ENCODE data around the gene TADA1.

DNA sequence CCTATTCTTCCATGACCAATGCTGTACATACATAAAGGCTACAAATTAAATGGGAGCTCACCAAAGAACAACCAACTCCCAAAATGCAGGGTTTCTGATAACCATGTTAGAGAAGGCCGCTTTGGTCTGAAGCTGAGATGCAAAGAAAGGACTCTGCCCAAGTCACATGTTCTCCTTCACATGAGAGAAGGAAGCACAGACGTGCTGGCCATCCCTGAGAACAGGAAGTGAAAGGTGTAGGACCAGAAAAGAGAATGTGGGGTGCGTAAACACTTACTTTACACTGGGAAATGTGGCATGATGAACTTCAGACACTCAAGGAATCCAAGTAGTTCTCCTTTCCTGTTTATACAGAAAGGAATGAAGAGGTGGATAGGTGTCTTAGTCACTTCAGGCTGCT lies 31.7 kb upstream of the TADA1 start:
- TF ChIP-seq, protein P1, sequence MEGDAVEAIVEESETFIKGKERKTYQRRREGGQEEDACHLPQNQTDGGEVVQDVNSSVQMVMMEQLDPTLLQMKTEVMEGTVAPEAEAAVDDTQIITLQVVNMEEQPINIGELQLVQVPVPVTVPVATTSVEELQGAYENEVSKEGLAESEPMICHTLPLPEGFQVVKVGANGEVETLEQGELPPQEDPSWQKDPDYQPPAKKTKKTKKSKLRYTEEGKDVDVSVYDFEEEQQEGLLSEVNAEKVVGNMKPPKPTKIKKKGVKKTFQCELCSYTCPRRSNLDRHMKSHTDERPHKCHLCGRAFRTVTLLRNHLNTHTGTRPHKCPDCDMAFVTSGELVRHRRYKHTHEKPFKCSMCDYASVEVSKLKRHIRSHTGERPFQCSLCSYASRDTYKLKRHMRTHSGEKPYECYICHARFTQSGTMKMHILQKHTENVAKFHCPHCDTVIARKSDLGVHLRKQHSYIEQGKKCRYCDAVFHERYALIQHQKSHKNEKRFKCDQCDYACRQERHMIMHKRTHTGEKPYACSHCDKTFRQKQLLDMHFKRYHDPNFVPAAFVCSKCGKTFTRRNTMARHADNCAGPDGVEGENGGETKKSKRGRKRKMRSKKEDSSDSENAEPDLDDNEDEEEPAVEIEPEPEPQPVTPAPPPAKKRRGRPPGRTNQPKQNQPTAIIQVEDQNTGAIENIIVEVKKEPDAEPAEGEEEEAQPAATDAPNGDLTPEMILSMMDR (conservative IDR thresholded peaks at IDR 0.05 in 1 of 2, IDR thresholded peaks at IDR 0.05 in 1 of 2; ENCODE audit: extremely low read depth in 1 of 2, insufficient read depth in 1 of 2, low read depth in 1 of 2, low read length in 2 of 2): no peak
- TF ChIP-seq EZH2 (IDR thresholded peaks at IDR 0.05; ENCODE audit: borderline replicate concordance, low read length): no peak
